ENCODE measurements around the gene PKDCC. TPM values are rescaled to one million over a fixed set of nuclear protein-coding genes. Genes with fewer than 3 reads are reported as not detected.

Gene PKDCC
- total and polyA plus RNA-seq, 4 donors = 2.0 to 76.0 (median 19.8) TPM

DNA sequence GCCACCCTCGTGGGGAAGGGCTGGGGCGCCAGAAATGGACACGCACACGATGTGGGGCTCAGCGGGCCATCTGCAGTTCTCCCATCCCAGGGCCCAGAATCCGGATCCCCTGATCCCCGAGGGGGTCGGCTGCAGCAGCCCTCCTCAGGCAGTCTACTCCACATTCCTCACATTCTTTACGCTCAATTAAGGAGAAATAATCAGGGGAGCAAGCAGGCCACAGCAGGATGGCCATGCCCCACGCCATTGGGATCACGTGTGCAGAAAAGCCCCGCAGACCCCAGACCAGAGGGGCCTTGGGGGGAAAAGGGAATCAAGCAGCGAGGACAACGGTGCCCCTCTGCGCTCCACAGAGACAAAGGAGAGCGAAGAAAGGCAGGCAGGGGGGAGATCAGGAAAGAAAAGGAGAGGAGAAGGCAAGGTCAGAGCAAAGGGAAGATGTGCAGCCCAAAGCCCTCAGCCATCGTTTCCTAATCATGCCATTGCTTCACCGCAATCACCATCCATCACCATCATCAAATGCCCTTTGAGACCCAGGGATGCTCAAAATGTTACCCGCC, 17.5 kb upstream of the PKDCC start:
- Histone ChIP-seq H3K36me3 (ENCODE audit: control insufficient read depth in 4 of 4, insufficient read depth in 3 of 4, low read depth in 1 of 4, low read length in 3 of 4) (no peaks in the 10 kb centered on the region), H3K9me3 (ENCODE audit: control insufficient read depth in 4 of 4, low read length in 3 of 4) (no peaks in the 10 kb centered on the region), H3K4me3 (ENCODE audit: low read depth in 1 of 3, low read length in 3 of 3) (no peak overlapping the region), H3K27ac (ENCODE audit: low read depth in 1 of 2, low read length in 2 of 2) (no peak overlapping the region), H3K27me3 (ENCODE audit: control insufficient read depth in 4 of 4, insufficient read depth in 4 of 4, low read length in 3 of 4) (no peaks in the 10 kb centered on the region), H3K4me1 (ENCODE audit: control insufficient read depth in 4 of 4, insufficient read depth in 4 of 4, low read length in 3 of 4) (peaks cover 0 to 3% (median 0%) of the 10 kb centered on the region in 4 donors), H3K9ac (ENCODE audit: low read depth in 1 of 2, low read length in 2 of 2) (no peak overlapping the region)
- no peak for TF ChIP-seq FOXA2 (IDR thresholded peaks at IDR 0.05)
- no peak for TF ChIP-seq GABPA (IDR thresholded peaks at IDR 0.05 in 1 of 2, conservative IDR thresholded peaks at IDR 0.05 in 1 of 2)
- no peak for TF ChIP-seq RXRA (IDR thresholded peaks at IDR 0.05)
- no peak for TF ChIP-seq HNF4G (IDR thresholded peaks at IDR 0.05)
- WGBS = 83% methylated on average over 19 of the region's 19 CpGs
- no peak for DNase-seq (ENCODE audit: low spot score)

DNA sequence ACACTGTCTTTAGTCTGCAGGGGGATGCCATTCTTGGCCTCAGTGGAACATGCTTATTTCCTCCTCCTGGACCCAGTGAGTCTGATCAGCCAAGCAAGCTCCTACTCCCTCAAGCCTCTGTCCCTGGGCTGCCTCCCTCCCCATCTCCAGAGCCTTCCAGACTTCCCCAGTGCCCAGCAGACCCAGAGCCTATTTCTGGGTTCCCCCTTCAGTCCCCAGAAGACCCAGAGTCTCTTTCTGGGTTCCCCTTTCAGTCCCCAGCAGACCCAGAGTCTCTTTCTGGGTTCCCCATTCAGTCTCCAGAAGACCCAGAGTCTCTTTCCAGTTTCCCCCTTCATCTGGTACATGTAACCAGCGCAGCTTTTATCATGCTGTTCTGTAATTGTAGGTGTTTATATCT, 17.0 kb upstream of the PKDCC start:
- TF ChIP-seq RXRA (IDR thresholded peaks at IDR 0.05) (no peak), FOXA1 (IDR thresholded peaks at IDR 0.05) (no peak), FOXA2 (IDR thresholded peaks at IDR 0.05) (no peak), YY1 (IDR thresholded peaks at IDR 0.05) (no peak), SP1 (IDR thresholded peaks at IDR 0.05) (no peak), HNF4A (conservative IDR thresholded peaks at IDR 0.05) (no peak), GABPA (IDR thresholded peaks at IDR 0.05 in 1 of 2, conservative IDR thresholded peaks at IDR 0.05 in 1 of 2) (no peak), JUND (IDR thresholded peaks at IDR 0.05) (no peak), HNF4G (IDR thresholded peaks at IDR 0.05) (no peak), RAD21 (IDR thresholded peaks at IDR 0.05) (no peak), TAF1 (conservative IDR thresholded peaks at IDR 0.05) (no peak), EGR1 (IDR thresholded peaks at IDR 0.05; ENCODE audit: low read depth in 2 of 2) (no peak), NR2F2 (IDR thresholded peaks at IDR 0.05) (no peak)
- TF ChIP-seq, protein P1, sequence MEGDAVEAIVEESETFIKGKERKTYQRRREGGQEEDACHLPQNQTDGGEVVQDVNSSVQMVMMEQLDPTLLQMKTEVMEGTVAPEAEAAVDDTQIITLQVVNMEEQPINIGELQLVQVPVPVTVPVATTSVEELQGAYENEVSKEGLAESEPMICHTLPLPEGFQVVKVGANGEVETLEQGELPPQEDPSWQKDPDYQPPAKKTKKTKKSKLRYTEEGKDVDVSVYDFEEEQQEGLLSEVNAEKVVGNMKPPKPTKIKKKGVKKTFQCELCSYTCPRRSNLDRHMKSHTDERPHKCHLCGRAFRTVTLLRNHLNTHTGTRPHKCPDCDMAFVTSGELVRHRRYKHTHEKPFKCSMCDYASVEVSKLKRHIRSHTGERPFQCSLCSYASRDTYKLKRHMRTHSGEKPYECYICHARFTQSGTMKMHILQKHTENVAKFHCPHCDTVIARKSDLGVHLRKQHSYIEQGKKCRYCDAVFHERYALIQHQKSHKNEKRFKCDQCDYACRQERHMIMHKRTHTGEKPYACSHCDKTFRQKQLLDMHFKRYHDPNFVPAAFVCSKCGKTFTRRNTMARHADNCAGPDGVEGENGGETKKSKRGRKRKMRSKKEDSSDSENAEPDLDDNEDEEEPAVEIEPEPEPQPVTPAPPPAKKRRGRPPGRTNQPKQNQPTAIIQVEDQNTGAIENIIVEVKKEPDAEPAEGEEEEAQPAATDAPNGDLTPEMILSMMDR (IDR thresholded peaks at IDR 0.05; ENCODE audit: low read depth, low read length, missing input control) = no peak
- TF ChIP-seq, protein P2, sequence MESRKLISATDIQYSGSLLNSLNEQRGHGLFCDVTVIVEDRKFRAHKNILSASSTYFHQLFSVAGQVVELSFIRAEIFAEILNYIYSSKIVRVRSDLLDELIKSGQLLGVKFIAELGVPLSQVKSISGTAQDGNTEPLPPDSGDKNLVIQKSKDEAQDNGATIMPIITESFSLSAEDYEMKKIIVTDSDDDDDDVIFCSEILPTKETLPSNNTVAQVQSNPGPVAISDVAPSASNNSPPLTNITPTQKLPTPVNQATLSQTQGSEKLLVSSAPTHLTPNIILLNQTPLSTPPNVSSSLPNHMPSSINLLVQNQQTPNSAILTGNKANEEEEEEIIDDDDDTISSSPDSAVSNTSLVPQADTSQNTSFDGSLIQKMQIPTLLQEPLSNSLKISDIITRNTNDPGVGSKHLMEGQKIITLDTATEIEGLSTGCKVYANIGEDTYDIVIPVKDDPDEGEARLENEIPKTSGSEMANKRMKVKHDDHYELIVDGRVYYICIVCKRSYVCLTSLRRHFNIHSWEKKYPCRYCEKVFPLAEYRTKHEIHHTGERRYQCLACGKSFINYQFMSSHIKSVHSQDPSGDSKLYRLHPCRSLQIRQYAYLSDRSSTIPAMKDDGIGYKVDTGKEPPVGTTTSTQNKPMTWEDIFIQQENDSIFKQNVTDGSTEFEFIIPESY (IDR thresholded peaks at IDR 0.05) = no peak
- TF ChIP-seq, protein P3, sequence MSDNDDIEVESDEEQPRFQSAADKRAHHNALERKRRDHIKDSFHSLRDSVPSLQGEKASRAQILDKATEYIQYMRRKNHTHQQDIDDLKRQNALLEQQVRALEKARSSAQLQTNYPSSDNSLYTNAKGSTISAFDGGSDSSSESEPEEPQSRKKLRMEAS (IDR thresholded peaks at IDR 0.05) = no peak
- TF ChIP-seq, protein P4, sequence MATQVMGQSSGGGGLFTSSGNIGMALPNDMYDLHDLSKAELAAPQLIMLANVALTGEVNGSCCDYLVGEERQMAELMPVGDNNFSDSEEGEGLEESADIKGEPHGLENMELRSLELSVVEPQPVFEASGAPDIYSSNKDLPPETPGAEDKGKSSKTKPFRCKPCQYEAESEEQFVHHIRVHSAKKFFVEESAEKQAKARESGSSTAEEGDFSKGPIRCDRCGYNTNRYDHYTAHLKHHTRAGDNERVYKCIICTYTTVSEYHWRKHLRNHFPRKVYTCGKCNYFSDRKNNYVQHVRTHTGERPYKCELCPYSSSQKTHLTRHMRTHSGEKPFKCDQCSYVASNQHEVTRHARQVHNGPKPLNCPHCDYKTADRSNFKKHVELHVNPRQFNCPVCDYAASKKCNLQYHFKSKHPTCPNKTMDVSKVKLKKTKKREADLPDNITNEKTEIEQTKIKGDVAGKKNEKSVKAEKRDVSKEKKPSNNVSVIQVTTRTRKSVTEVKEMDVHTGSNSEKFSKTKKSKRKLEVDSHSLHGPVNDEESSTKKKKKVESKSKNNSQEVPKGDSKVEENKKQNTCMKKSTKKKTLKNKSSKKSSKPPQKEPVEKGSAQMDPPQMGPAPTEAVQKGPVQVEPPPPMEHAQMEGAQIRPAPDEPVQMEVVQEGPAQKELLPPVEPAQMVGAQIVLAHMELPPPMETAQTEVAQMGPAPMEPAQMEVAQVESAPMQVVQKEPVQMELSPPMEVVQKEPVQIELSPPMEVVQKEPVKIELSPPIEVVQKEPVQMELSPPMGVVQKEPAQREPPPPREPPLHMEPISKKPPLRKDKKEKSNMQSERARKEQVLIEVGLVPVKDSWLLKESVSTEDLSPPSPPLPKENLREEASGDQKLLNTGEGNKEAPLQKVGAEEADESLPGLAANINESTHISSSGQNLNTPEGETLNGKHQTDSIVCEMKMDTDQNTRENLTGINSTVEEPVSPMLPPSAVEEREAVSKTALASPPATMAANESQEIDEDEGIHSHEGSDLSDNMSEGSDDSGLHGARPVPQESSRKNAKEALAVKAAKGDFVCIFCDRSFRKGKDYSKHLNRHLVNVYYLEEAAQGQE (IDR thresholded peaks at IDR 0.05) = no peak
- TF ChIP-seq, protein P5, sequence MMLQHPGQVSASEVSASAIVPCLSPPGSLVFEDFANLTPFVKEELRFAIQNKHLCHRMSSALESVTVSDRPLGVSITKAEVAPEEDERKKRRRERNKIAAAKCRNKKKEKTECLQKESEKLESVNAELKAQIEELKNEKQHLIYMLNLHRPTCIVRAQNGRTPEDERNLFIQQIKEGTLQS (IDR thresholded peaks at IDR 0.05) = no peak
- Histone ChIP-seq H3K4me3 (ENCODE audit: low read depth in 1 of 3, low read length in 3 of 3) (no peak overlapping the region), H3K36me3 (ENCODE audit: control insufficient read depth in 4 of 4, insufficient read depth in 3 of 4, low read depth in 1 of 4, low read length in 3 of 4) (no peaks in the 10 kb centered on the region), H3K27me3 (ENCODE audit: control insufficient read depth in 4 of 4, insufficient read depth in 4 of 4, low read length in 3 of 4) (no peaks in the 10 kb centered on the region), H3K4me1 (ENCODE audit: control insufficient read depth in 4 of 4, insufficient read depth in 4 of 4, low read length in 3 of 4) (peaks cover 0 to 3% (median 0%) of the 10 kb centered on the region in 4 donors), H3K9me3 (ENCODE audit: control insufficient read depth in 4 of 4, low read length in 3 of 4) (no peaks in the 10 kb centered on the region), H3K9ac (ENCODE audit: low read depth in 1 of 2, low read length in 2 of 2) (no peak overlapping the region), H3K27ac (ENCODE audit: low read depth in 1 of 2, low read length in 2 of 2) (no peak overlapping the region)
- DNase-seq (ENCODE audit: low spot score) = no peak
- 98% methylated on average over 1 of the region's 1 CpG for WGBS

Measured in liver (tissue), 9 donors.